ENCODE measurements around the gene SNTB2. TPM values are rescaled to one million over a fixed set of nuclear protein-coding genes. Genes with fewer than 3 reads are reported as not detected.
"Not testable (repeated sequence)": the region's sequence is repeated elsewhere in the genome, so short reads cannot be mapped to it uniquely, and the experiment has no call there.

The SNTB2 gene
- polyA plus RNA-seq, 1 donor from 2014 or later, result 3.8 TPM

DNA sequence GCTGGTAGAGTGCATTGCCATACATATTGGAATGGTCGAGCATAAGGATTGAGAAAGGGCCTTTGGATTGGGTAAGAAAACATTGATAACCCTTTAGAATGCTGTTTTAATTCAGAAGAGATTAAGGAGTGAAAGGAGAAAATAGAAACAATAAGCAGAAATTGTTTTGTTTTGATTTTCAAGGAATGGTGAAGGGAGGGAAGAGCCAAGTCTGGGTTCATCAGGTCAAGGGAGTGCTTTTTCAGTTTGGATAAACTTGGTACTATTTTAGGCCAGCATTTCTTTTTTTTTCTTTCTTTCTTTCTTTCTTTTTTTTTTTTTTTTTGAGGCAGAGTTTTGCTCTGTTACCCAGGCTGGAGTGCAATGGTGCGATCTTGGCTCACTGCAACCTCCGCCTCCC lies 50.3 kb downstream of the SNTB2 start:
- H3K36me3 Mint-ChIP-seq, result peaks cover 3% of the 10 kb centered on the region
- no peaks in the 10 kb centered on the region for H3K4me1 Mint-ChIP-seq
- no peak overlapping the region for H3K27ac Mint-ChIP-seq
- no peaks in the 10 kb centered on the region for H3K9me3 Mint-ChIP-seq
- no peaks in the 10 kb centered on the region for H3K27me3 Mint-ChIP-seq
- no peak overlapping the region for H3K4me3 Mint-ChIP-seq

GRCh38 chr16:69239851-69240250 lies 52.9 kb downstream of the SNTB2 start:
- H3K4me1 Mint-ChIP-seq, result no peaks in the 10 kb centered on the region
- H3K36me3 Mint-ChIP-seq, result no peaks in the 10 kb centered on the region
- H3K9me3 Mint-ChIP-seq, result no peaks in the 10 kb centered on the region
- H3K4me3 Mint-ChIP-seq, result no peak overlapping the region
- no peaks in the 10 kb centered on the region for H3K27me3 Mint-ChIP-seq
- no peak overlapping the region for H3K27ac Mint-ChIP-seq

DNA sequence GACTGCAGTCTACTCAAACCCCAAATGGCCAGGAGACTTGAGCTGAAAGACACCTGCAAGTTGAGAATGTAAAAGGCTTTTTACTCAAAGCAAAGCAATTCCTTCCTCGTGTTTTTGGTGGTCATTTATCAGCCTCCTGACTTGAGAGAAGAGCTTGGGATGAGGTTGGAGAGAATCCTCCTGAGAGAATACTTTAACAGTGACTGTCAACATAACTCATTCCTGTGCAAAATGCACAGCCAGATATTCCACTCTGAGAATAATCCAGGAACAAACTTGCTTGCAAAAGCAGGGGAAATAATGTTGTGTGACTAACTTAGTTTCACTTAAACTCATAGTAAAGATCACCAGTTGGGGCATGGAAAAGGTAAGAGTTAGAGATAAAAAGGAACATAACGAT lies 53.4 kb downstream of the SNTB2 start:
- H3K27me3 Mint-ChIP-seq, result no peaks in the 10 kb centered on the region
- no peaks in the 10 kb centered on the region for H3K4me1 Mint-ChIP-seq
- H3K9me3 Mint-ChIP-seq, result no peaks in the 10 kb centered on the region
- no peak overlapping the region for H3K4me3 Mint-ChIP-seq
- no peaks in the 10 kb centered on the region for H3K36me3 Mint-ChIP-seq
- no peak overlapping the region for H3K27ac Mint-ChIP-seq

DNA sequence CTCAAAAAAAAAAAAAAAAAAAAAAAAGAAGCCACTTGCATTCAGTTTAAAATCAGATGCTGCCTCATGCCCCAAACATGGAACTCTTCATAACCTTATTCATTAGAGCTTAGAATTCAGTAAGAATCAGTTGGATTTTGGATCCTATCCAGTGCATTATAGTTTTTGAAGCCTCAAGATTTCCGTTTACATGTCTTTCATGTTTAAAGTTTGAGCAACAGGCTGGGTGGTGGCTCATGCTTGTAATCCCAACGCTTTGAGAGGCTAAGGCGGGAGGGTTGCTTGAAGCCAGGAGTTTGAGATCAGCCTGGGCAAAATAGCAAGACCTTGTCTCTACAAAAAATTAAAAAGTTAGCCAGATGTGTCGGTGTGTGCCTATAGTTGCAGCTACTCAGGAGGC lies 55.0 kb downstream of the SNTB2 start:
- no peak overlapping the region for H3K27ac Mint-ChIP-seq
- no peaks in the 10 kb centered on the region for H3K4me1 Mint-ChIP-seq
- H3K36me3 Mint-ChIP-seq, result no peaks in the 10 kb centered on the region
- no peaks in the 10 kb centered on the region for H3K9me3 Mint-ChIP-seq
- no peak overlapping the region for H3K4me3 Mint-ChIP-seq
- H3K27me3 Mint-ChIP-seq, result no peaks in the 10 kb centered on the region

DNA sequence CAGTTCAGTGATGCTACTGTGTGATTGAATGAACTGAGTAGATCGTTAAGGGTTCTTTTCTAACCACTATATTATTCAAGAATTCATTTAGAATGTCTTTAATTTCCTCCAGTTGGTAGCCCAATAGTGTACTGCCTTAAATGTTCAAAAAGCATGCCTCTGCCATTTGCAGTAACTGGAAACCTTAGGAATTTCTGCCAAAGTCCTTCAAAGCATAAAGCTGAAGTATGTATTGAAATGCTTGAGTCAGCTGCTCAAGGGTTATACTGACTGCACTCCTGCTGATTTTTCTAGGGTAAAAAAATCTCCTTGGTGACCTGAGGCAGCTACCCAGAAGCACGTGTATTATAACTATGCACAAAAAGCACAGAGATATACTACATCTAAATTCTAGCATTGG lies 56.5 kb downstream of the SNTB2 start:
- Mint-ChIP-seq H3K4me3 (no peak overlapping the region), H3K36me3 (no peaks in the 10 kb centered on the region), H3K4me1 (no peaks in the 10 kb centered on the region), H3K27ac (no peak overlapping the region), H3K9me3 (no peaks in the 10 kb centered on the region), H3K27me3 (no peaks in the 10 kb centered on the region)

GRCh38 chr16:69244336-69244735 lies 57.4 kb downstream of the SNTB2 start:
- H3K36me3 Mint-ChIP-seq, result no peaks in the 10 kb centered on the region
- H3K9me3 Mint-ChIP-seq, result no peaks in the 10 kb centered on the region
- H3K27ac Mint-ChIP-seq, result no peak overlapping the region
- H3K27me3 Mint-ChIP-seq, result no peaks in the 10 kb centered on the region
- no peak overlapping the region for H3K4me3 Mint-ChIP-seq
- no peaks in the 10 kb centered on the region for H3K4me1 Mint-ChIP-seq

DNA sequence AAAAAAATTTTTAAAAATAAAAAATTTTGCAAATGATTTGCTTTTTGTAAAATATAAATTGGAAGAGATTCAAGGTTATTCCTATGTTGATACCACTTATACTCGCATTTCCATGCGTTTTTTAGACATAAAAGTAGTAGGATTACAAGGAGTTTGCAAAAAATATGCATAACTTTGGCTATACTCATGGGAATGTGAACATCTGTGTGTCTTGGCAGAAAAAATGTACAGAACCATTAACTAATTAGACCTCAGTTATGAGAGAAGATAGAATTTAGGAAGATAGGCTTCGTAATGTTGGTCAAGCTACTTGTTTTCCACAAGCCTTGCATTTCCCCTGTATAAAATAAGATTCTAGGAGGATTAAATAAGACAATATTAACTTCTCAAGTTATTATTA lies 63.1 kb downstream of the SNTB2 start:
- no peaks in the 10 kb centered on the region for H3K4me1 Mint-ChIP-seq
- peaks cover 3% of the 10 kb centered on the region for H3K36me3 Mint-ChIP-seq
- H3K4me3 Mint-ChIP-seq, result no peak overlapping the region
- H3K27ac Mint-ChIP-seq, result no peak overlapping the region
- no peaks in the 10 kb centered on the region for H3K9me3 Mint-ChIP-seq
- no peaks in the 10 kb centered on the region for H3K27me3 Mint-ChIP-seq

DNA sequence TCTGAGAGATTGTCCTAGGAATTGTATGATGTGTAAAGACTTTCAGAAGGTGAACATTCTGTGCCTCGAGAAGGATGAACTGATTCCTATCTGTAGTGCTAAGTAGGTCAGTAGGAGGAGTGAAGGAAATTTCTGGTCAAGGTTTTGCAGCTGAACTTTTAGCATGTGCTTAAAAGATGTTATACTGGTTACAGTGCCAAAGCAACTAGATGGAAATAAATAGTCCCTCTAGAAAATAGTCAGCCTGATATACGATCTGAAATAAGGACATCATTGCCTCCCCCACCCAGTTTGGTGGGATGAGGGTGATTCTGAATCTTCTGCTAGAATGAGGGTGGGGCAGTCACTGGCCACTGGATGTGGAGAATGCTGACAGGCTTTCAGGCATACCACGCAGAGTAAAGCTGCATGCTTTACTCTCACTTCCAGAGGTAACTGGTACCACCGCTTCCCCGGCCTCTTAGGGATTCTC lies 66.9 kb downstream of the SNTB2 start:
- no peaks in the 10 kb centered on the region for H3K27me3 Mint-ChIP-seq
- no peaks in the 10 kb centered on the region for H3K9me3 Mint-ChIP-seq
- no peak overlapping the region for H3K27ac Mint-ChIP-seq
- H3K36me3 Mint-ChIP-seq, result peaks cover 6% of the 10 kb centered on the region
- peaks cover 1 to 2% (median 1%) of the 10 kb centered on the region in 3 donors for H3K4me1 Mint-ChIP-seq
- no peak overlapping the region for H3K4me3 Mint-ChIP-seq

DNA sequence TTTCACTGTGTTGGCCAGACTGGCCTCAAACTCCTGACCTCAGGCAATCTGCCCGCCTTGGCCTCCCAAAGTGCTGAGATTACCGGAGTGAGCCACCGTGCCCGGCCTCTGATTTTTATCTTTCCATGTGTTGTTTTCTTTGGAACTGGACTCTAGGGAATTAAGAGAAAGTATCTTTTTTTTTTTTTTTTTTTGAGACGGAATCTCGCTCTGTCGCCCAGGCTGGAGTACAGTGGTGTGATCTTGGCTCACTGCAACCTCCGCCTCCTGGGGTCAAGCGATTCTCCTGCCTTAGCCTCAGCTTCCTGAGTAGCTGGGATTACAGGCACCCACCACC lies 72.4 kb downstream of the SNTB2 start:
- H3K4me1 Mint-ChIP-seq, H3K9me3 Mint-ChIP-seq, H3K27me3 Mint-ChIP-seq, H3K27ac Mint-ChIP-seq, H3K4me3 Mint-ChIP-seq: not testable (repeated sequence)
- peaks cover 10% of the 10 kb centered on the region for H3K36me3 Mint-ChIP-seq

DNA sequence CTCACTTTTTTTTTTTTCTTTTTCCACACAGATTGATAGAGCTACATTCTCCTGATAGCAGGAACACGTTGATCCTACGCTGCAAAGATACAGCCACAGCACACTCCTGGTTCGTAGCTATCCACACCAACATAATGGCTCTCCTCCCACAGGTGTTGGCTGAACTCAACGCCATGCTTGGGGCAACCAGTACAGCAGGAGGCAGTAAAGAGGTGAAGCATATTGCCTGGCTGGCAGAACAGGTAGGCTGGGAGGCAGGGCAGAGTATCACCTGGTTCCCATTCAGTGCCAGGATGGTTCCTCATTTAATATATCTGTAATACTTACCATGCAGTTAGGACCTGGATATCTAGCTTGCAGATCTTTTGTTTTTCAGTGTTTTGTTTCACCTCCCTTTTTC lies 73.1 kb downstream of the SNTB2 start:
- H3K36me3 Mint-ChIP-seq, result peaks cover 13% of the 10 kb centered on the region
- H3K27ac Mint-ChIP-seq, result no peak overlapping the region
- H3K4me3 Mint-ChIP-seq, result no peak overlapping the region
- H3K27me3 Mint-ChIP-seq, result no peaks in the 10 kb centered on the region
- H3K4me1 Mint-ChIP-seq, result peaks cover 3 to 5% (median 3%) of the 10 kb centered on the region in 3 donors
- no peaks in the 10 kb centered on the region for H3K9me3 Mint-ChIP-seq

DNA sequence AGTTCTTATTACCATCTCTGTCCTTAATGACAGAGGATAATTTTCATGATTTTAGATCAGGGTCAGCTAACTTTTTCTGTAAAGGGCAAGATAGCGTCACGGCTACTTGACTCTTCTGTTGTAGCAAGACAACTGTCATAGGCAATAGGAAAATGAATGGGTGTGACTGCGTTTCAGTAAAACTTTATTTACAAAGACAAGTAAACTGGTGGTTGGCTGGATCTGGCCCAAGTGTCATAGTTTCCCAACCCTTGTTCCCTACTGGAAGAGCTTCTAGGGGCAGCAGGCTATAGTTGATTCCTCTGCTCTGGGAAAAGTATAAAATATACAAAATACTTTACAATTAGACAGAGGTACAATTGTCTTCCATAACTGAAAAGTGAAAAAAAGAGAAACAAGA lies 73.5 kb downstream of the SNTB2 start:
- peaks cover 13% of the 10 kb centered on the region for H3K36me3 Mint-ChIP-seq
- H3K9me3 Mint-ChIP-seq, result no peaks in the 10 kb centered on the region
- peaks cover 3 to 5% (median 3%) of the 10 kb centered on the region in 3 donors for H3K4me1 Mint-ChIP-seq
- no peak overlapping the region for H3K27ac Mint-ChIP-seq
- no peaks in the 10 kb centered on the region for H3K27me3 Mint-ChIP-seq
- H3K4me3 Mint-ChIP-seq, result no peak overlapping the region

DNA sequence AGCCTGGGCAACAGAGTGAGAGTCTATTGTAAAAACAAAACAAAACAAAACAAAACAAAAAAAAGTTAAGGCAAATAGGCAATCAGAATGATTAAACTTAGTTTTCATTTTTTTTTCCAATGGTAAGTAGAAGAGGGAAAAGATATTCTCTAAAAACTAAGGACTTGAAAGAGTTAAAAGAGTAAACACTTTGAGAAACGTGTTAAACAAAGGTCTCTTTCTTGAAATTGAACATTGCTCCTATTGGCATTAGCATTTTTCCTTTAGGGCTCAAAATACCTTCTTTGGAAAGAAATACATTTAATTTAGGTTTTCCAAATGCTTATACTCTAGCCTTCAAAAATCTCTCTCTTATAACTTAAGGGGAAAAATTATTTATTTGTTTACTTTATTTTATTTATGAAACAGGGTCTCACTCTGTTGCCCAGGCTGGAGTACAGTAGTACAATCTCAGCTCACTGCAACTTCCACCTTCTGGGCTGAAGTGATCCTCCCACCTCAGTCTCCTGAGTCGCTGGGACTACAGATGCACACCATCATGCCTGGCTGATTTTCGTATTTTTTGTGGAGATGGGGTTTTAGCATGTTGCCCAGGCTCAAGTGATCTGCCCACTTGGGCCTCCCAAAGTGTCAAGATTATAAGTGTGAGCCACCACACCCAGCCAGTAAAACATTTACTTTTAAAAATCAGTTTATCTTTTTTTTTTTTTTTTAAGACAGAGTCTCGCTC lies 79.5 kb downstream of the SNTB2 start:
- Mint-ChIP-seq H3K4me3 (no peak overlapping the region), H3K4me1 (no peaks in the 10 kb centered on the region), H3K36me3 (peaks cover 2% of the 10 kb centered on the region), H3K27ac (no peak overlapping the region), H3K9me3 (no peaks in the 10 kb centered on the region), H3K27me3 (no peaks in the 10 kb centered on the region)

DNA sequence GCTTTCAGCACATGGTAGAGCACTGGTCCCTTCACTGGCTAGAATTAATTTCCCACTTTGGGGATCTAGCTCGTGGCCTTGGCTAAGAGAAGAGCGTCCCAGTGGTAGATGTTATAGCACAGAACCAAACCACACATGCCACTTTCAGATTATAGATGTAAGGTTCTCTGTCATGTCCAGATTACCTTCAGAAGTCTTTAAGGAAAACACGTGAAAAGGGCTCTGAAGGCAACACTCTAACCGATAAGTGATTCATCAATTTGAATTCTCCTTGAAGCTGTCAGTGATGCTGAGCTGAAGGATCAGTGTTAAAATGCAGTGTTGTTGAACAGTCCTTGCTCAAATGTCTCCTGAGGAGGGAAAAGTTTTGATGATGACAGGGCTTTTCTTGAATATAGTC lies 80.7 kb downstream of the SNTB2 start:
- Mint-ChIP-seq H3K36me3 (peaks cover 2% of the 10 kb centered on the region), H3K27me3 (no peaks in the 10 kb centered on the region), H3K27ac (no peak overlapping the region), H3K4me3 (no peak overlapping the region), H3K9me3 (no peaks in the 10 kb centered on the region), H3K4me1 (no peaks in the 10 kb centered on the region)

GRCh38 chr16:69270395-69270794 lies 83.4 kb downstream of the SNTB2 start:
- Mint-ChIP-seq H3K27ac (no peak overlapping the region), H3K9me3 (no peaks in the 10 kb centered on the region), H3K4me1 (no peaks in the 10 kb centered on the region), H3K36me3 (no peaks in the 10 kb centered on the region), H3K4me3 (no peak overlapping the region), H3K27me3 (no peaks in the 10 kb centered on the region)

- H3K27ac Mint-ChIP-seq, result no peak overlapping the region
- no peak overlapping the region for H3K4me3 Mint-ChIP-seq
- H3K27me3 Mint-ChIP-seq, result no peaks in the 10 kb centered on the region
- no peaks in the 10 kb centered on the region for H3K9me3 Mint-ChIP-seq
- no peaks in the 10 kb centered on the region for H3K4me1 Mint-ChIP-seq
- H3K36me3 Mint-ChIP-seq, result no peaks in the 10 kb centered on the region
These were observed 83.9 kb downstream of the SNTB2 start for GRCh38 chr16:69270831-69271230.

DNA sequence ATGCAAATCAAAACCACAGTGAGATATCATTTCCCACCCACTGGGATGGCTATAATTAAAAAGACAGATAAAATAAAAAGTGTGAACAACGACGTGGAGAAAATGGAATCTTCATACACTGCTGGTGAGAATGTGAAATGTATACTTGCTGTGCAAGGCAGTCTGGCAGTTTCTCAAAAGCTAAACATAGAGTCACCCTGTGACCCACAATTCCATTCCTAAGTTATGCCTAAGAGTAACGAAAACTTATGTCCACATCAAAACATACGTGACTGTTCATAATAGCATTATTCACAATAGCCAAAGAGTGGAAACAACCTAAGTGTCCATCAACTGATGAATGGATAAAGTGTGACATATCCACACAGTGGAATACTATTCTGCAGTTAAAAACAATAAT lies 86.0 kb downstream of the SNTB2 start:
- Mint-ChIP-seq H3K27ac (no peak overlapping the region), H3K36me3 (no peaks in the 10 kb centered on the region), H3K4me1 (no peaks in the 10 kb centered on the region), H3K9me3 (no peaks in the 10 kb centered on the region), H3K4me3 (no peak overlapping the region), H3K27me3 (no peaks in the 10 kb centered on the region)
